HEK293 (cell line): ENCODE measurements around the gene MMP21.
A peak's percentile ranks its signal among the peaks of the same experiment; 100 is the strongest.

Source experiments
- HOXC10 ChIP-seq: sonication (generic); formaldehyde crosslinking; IDR thresholded peaks from 2 replicates; pipeline ENCODE4 v1.8.1; 2023; ENCODE audit warnings: mild to moderate bottlenecking, missing genetic modification reagents
- HOXD13 ChIP-seq: sonication (generic); formaldehyde crosslinking; IDR thresholded peaks from 2 replicates; pipeline ENCODE4 v1.8.0; 2022; ENCODE audit warnings: missing genetic modification reagents, borderline replicate concordance
- KLF1 ChIP-seq: fragments of 450-650 bp; formaldehyde crosslinking; IDR thresholded peaks from 2 replicates; pipeline ENCODE4 v1.5.1; 2016; ENCODE audit warnings: missing biosample characterization, missing genetic modification characterization
- KLF17 ChIP-seq: fragments of 450-650 bp; formaldehyde crosslinking; IDR thresholded peaks from 2 replicates; pipeline ENCODE4 v1.5.1; 2016; ENCODE audit warnings: missing biosample characterization, missing genetic modification characterization
- SP2 ChIP-seq: fragments of 450-650 bp; formaldehyde crosslinking; IDR thresholded peaks from 2 replicates; pipeline ENCODE4 v1.5.1; 2016; ENCODE audit warnings: missing biosample characterization, missing genetic modification characterization
- ZBTB20 ChIP-seq: fragments of 450-650 bp; formaldehyde crosslinking; IDR thresholded peaks from 2 replicates; pipeline ENCODE4 v1.5.1; 2016; ENCODE audit warnings: missing biosample characterization, missing genetic modification characterization
- ZBTB26 ChIP-seq: fragments of 450-650 bp; formaldehyde crosslinking; optimal IDR thresholded peaks from 2 replicates; pipeline ENCODE3; 2016; ENCODE audit warnings: missing biosample characterization, mild to moderate bottlenecking, missing genetic modification characterization
- ZBTB48 ChIP-seq: fragments of 450-650 bp; formaldehyde crosslinking; IDR thresholded peaks from 2 replicates; pipeline ENCODE4 v1.5.1; 2016; ENCODE audit warnings: missing biosample characterization, missing genetic modification characterization
- ZFHX2 ChIP-seq: fragments of 450-650 bp; formaldehyde crosslinking; conservative IDR thresholded peaks from 2 replicates; pipeline ENCODE4 v1.5.1; 2016; ENCODE audit warnings: missing biosample characterization, missing genetic modification characterization
- ZFP41 ChIP-seq: fragments of 450-650 bp; formaldehyde crosslinking; IDR thresholded peaks from 2 replicates; pipeline ENCODE4 v1.5.1; 2016; ENCODE audit warnings: missing biosample characterization, missing genetic modification characterization, borderline replicate concordance
- ZNF132 ChIP-seq: fragments of 450-650 bp; formaldehyde crosslinking; IDR thresholded peaks from 2 replicates; pipeline ENCODE4 v1.5.1; 2017; ENCODE audit warnings: missing biosample characterization, missing genetic modification characterization, borderline replicate concordance
- ZNF133 ChIP-seq: fragments of 450-650 bp; formaldehyde crosslinking; IDR thresholded peaks from 2 replicates; pipeline ENCODE4 v1.5.1; 2016; ENCODE audit warnings: missing biosample characterization, missing genetic modification characterization
- ZNF335 ChIP-seq: fragments of 450-650 bp; formaldehyde crosslinking; conservative IDR thresholded peaks from 2 replicates; pipeline ENCODE4 v1.5.1; 2016; ENCODE audit warnings: missing biosample characterization, missing genetic modification characterization
- ZNF341 ChIP-seq: fragments of 450-650 bp; formaldehyde crosslinking; IDR thresholded peaks from 2 replicates; pipeline ENCODE4; 2016; ENCODE audit warnings: low read depth, missing biosample characterization, missing genetic modification characterization
- ZNF350 ChIP-seq: fragments of 450-650 bp; formaldehyde crosslinking; IDR thresholded peaks from 2 replicates; pipeline ENCODE4 v1.5.0; 2017; ENCODE audit warnings: missing biosample characterization, mild to moderate bottlenecking, missing genetic modification characterization
- ZNF423 ChIP-seq: fragments of 450-650 bp; formaldehyde crosslinking; IDR thresholded peaks from 2 replicates; pipeline ENCODE4 v1.5.1; 2016; ENCODE audit warnings: missing biosample characterization, missing genetic modification characterization
- ZNF501 ChIP-seq: fragments of 450-650 bp; formaldehyde crosslinking; IDR thresholded peaks from 2 replicates; pipeline ENCODE4 v1.5.1; 2016; ENCODE audit warnings: missing biosample characterization, missing genetic modification characterization
- ZNF596 ChIP-seq: fragments of 450-650 bp; IDR thresholded peaks from 2 replicates; pipeline ENCODE4 v1.5.0; 2018; ENCODE audit warnings: missing biosample characterization, mild to moderate bottlenecking, missing genetic modification characterization, moderate library complexity
- ZNF600 ChIP-seq: fragments of 450-650 bp; formaldehyde crosslinking; IDR thresholded peaks from 2 replicates; pipeline ENCODE4 v1.5.1; 2016; ENCODE audit warnings: missing biosample characterization, missing genetic modification characterization
- ZNF629 ChIP-seq: fragments of 450-650 bp; formaldehyde crosslinking; IDR thresholded peaks from 2 replicates; pipeline ENCODE4 v1.5.1; 2017; ENCODE audit warnings: missing biosample characterization, missing genetic modification characterization
- ZNF777 ChIP-seq: fragments of 450-650 bp; formaldehyde crosslinking; IDR thresholded peaks from 2 replicates; pipeline ENCODE4 v1.5.1; 2017; ENCODE audit warnings: missing biosample characterization, missing genetic modification characterization, borderline replicate concordance
- ZSCAN30 ChIP-seq: fragments of 450-650 bp; IDR thresholded peaks from 2 replicates; pipeline ENCODE4 v1.5.1; 2018; ENCODE audit warnings: missing biosample characterization, mild to moderate bottlenecking, missing genetic modification characterization, moderate library complexity
- ZSCAN4 ChIP-seq: fragments of 450-650 bp; formaldehyde crosslinking; IDR thresholded peaks from 2 replicates; pipeline ENCODE4 v1.5.1; 2017; ENCODE audit warnings: missing biosample characterization, missing genetic modification characterization
- TF ChIP-seq, protein P1 (sequence below): fragments of 450-650 bp; formaldehyde crosslinking; IDR thresholded peaks from 2 replicates; pipeline ENCODE4 v1.5.1; 2016; ENCODE audit warnings: missing biosample characterization, missing genetic modification characterization, low read depth
- TF ChIP-seq, protein P2 (sequence below): fragments of 450-650 bp; formaldehyde crosslinking; IDR thresholded peaks from 2 replicates; pipeline ENCODE4; 2016; ENCODE audit warnings: missing biosample characterization, missing genetic modification characterization
- TF ChIP-seq, protein P3 (sequence below): fragments of 450-650 bp; formaldehyde crosslinking; IDR thresholded peaks from 2 replicates; pipeline ENCODE4 v1.5.1; 2016; ENCODE audit warnings: missing biosample characterization, missing genetic modification characterization, borderline replicate concordance
- TF ChIP-seq, protein P4 (sequence below): fragments of 450-650 bp; formaldehyde crosslinking; conservative IDR thresholded peaks from 2 replicates; pipeline ENCODE4 v1.5.1; 2016; ENCODE audit warnings: low read depth, missing biosample characterization, missing genetic modification characterization

MMP21 gene

GRCh38 chr10:125719173-125720001 lies 56.2 kb downstream of the MMP21 start, which contains the start of gene EDRF1 (continued):
- TF ChIP-seq, protein P1, sequence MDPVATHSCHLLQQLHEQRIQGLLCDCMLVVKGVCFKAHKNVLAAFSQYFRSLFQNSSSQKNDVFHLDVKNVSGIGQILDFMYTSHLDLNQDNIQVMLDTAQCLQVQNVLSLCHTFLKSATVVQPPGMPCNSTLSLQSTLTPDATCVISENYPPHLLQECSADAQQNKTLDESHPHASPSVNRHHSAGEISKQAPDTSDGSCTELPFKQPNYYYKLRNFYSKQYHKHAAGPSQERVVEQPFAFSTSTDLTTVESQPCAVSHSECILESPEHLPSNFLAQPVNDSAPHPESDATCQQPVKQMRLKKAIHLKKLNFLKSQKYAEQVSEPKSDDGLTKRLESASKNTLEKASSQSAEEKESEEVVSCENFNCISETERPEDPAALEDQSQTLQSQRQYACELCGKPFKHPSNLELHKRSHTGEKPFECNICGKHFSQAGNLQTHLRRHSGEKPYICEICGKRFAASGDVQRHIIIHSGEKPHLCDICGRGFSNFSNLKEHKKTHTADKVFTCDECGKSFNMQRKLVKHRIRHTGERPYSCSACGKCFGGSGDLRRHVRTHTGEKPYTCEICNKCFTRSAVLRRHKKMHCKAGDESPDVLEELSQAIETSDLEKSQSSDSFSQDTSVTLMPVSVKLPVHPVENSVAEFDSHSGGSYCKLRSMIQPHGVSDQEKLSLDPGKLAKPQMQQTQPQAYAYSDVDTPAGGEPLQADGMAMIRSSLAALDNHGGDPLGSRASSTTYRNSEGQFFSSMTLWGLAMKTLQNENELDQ (tag by site-specific recombination): no peak
- TF ChIP-seq, protein P2, sequence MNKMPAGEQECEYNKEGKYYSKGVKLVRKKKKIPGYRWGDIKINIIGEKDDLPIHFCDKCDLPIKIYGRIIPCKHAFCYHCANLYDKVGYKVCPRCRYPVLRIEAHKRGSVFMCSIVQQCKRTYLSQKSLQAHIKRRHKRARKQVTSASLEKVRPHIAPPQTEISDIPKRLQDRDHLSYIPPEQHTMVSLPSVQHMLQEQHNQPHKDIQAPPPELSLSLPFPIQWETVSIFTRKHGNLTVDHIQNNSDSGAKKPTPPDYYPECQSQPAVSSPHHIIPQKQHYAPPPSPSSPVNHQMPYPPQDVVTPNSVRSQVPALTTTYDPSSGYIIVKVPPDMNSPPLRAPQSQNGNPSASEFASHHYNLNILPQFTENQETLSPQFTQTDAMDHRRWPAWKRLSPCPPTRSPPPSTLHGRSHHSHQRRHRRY: no peak
- TF ChIP-seq ZBTB20 (tag by site-specific recombination) (no peak; the same call in 1 of the 2 replicates), ZBTB26 (tag by site-specific recombination) (peak; percentile 48), ZNF777 (no peak), KLF1 (tag by site-specific recombination) (peak; percentile 51), ZNF335 (tag by site-specific recombination) (peak; percentile 95), ZSCAN4 (no peak; the same call in 1 of the 2 replicates), ZFHX2 (tag by site-specific recombination) (peak; percentile 79), ZNF132 (tag by site-specific recombination) (no peak), ZNF629 (tag by site-specific recombination) (peak; percentile 55; the same call in 1 of the 2 replicates), KLF17 (tag by site-specific recombination) (0 out of 2 replicates have a peak, but pooled peaks have one; percentile 39), HOXC10 (CRISPR knock-in tag) (no peak), ZNF501 (tag by site-specific recombination) (peak; percentile 65; the same call in 1 of the 2 replicates), ZBTB48 (tag by site-specific recombination) (peak; percentile 57; the same call in 1 of the 2 replicates), ZFP41 (no peak), SP2 (tag by site-specific recombination) (peak; percentile 93), ZNF341 (tag by site-specific recombination) (peak; percentile 73), ZNF423 (peak; percentile 74; the same call in 1 of the 2 replicates), ZNF596 (tag by site-specific recombination) (no peak), ZNF133 (tag by site-specific recombination) (no peak), ZNF600 (tag by site-specific recombination) (peak; percentile 69), HOXD13 (CRISPR knock-in tag) (no peak), ZNF350 (tag by site-specific recombination) (no peak), ZSCAN30 (peak; percentile 84)
- TF ChIP-seq, protein P3, sequence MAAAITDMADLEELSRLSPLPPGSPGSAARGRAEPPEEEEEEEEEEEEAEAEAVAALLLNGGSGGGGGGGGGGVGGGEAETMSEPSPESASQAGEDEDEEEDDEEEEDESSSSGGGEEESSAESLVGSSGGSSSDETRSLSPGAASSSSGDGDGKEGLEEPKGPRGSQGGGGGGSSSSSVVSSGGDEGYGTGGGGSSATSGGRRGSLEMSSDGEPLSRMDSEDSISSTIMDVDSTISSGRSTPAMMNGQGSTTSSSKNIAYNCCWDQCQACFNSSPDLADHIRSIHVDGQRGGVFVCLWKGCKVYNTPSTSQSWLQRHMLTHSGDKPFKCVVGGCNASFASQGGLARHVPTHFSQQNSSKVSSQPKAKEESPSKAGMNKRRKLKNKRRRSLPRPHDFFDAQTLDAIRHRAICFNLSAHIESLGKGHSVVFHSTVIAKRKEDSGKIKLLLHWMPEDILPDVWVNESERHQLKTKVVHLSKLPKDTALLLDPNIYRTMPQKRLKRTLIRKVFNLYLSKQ: no peak
- TF ChIP-seq, protein P4, sequence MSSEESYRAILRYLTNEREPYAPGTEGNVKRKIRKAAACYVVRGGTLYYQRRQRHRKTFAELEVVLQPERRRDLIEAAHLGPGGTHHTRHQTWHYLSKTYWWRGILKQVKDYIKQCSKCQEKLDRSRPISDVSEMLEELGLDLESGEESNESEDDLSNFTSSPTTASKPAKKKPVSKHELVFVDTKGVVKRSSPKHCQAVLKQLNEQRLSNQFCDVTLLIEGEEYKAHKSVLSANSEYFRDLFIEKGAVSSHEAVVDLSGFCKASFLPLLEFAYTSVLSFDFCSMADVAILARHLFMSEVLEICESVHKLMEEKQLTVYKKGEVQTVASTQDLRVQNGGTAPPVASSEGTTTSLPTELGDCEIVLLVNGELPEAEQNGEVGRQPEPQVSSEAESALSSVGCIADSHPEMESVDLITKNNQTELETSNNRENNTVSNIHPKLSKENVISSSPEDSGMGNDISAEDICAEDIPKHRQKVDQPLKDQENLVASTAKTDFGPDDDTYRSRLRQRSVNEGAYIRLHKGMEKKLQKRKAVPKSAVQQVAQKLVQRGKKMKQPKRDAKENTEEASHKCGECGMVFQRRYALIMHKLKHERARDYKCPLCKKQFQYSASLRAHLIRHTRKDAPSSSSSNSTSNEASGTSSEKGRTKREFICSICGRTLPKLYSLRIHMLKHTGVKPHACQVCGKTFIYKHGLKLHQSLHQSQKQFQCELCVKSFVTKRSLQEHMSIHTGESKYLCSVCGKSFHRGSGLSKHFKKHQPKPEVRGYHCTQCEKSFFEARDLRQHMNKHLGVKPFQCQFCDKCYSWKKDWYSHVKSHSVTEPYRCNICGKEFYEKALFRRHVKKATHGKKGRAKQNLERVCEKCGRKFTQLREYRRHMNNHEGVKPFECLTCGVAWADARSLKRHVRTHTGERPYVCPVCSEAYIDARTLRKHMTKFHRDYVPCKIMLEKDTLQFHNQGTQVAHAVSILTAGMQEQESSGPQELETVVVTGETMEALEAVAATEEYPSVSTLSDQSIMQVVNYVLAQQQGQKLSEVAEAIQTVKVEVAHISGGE (tag by site-specific recombination): peak; percentile 95
